ENCODE measurements around the gene PALD1. TPM values are rescaled to one million over a fixed set of nuclear protein-coding genes. Genes with fewer than 3 reads are reported as not detected.

Gene PALD1
- total and polyA plus RNA-seq, 2 of the 13 experiments (the other 11 are each of a cell fraction or from before 2014, with no cell fraction given), result 0.07 to 0.09 TPM

DNA sequence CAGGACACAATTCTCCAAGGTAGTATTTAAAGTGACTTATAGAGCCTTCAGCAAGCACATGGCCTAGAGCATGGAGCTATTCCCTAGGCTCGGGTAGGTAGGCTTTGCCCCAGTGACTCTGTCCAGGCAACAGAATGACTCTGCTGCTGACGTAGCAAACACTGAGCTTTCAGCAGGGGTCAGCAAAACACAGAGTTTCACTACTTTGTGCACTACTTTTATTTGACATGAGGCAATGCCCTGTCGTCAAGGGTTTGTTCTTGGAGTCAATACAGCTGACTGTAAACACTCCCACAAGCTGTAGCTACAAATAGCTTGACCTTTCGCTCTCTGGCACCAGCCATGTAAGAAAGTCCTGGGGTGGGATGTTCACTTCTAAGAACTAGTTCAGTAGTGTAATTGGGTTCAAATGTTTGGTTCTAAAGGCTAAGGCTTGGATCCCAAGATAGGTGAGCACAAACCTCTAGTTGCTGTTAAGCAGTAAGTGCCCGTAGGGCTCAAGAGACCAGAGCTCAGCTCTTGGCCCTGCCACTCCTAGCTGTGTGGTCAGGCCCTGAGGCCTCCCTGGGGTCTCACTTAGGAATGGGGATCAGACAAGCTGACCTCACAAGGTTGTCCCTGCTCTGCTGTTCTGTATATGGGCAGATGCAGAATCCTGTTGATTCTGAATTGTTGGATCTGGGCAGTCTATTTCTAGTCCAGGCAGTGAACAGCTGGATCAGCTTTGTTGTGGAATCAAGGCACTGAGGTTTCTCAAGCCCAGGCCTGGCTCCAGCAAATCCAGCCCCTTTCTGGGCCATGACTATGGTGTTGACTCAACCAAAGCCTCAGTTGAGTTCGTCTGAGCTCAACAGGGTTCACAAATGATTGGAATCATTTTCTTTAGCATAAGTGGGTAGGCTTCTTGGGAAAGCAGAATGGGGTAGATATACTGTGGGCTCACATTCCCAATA lies 47.8 kb upstream of the PALD1 start (continued):
- TF ChIP-seq TSC22D2 (CRISPR knock-in tag; IDR thresholded peaks at IDR 0.05; ENCODE audit: borderline replicate concordance) (no peak), IKZF1 (IDR thresholded peaks at IDR 0.05) (no peak), ZNF552 (CRISPR knock-in tag; IDR thresholded peaks at IDR 0.05; ENCODE audit: borderline replicate concordance) (no peak), KMT2A (CRISPR knock-in tag; IDR thresholded peaks at IDR 0.05) (no peak), ZBTB7B (CRISPR knock-in tag; IDR thresholded peaks at IDR 0.05) (0 out of 2 replicates have a peak, but pooled peaks have one; percentile 20), ZNF816 (CRISPR knock-in tag; IDR thresholded peaks at IDR 0.05; ENCODE audit: borderline replicate concordance) (no peak), IRX3 (CRISPR knock-in tag; IDR thresholded peaks at IDR 0.05; ENCODE audit: borderline replicate concordance, low read depth) (no peak), ZNF562 (CRISPR knock-in tag; IDR thresholded peaks at IDR 0.05; ENCODE audit: borderline replicate concordance) (no peak), TEAD3 (CRISPR knock-in tag; optimal IDR thresholded peaks at IDR 0.05; ENCODE audit: borderline replicate concordance) (peak; percentile 42), ZNF639 (CRISPR knock-in tag; conservative IDR thresholded peaks at IDR 0.05) (no peak), ATRX (CRISPR knock-in tag; IDR thresholded peaks at IDR 0.05; ENCODE audit: borderline replicate concordance) (no peak), SATB2 (CRISPR knock-in tag; IDR thresholded peaks at IDR 0.05) (no peak), ZMYM2 (CRISPR knock-in tag; IDR thresholded peaks at IDR 0.05) (no peak), ZNF605 (CRISPR knock-in tag; IDR thresholded peaks at IDR 0.05) (no peak), FOXA1 (IDR thresholded peaks at IDR 0.05) (no peak), FOXA1 (CRISPR knock-in tag; IDR thresholded peaks at IDR 0.05) (peak; percentile 88), RBAK (CRISPR knock-in tag; IDR thresholded peaks at IDR 0.05) (no peak), ZNF781 (CRISPR knock-in tag; IDR thresholded peaks at IDR 0.05; ENCODE audit: borderline replicate concordance, not compliant biosample characterization) (no peak), GMEB2 (CRISPR knock-in tag; IDR thresholded peaks at IDR 0.05; ENCODE audit: low read depth) (no peak), ELF4 (CRISPR knock-in tag; IDR thresholded peaks at IDR 0.05; ENCODE audit: borderline replicate concordance) (no peak), ZNF326 (CRISPR knock-in tag; IDR thresholded peaks at IDR 0.05; ENCODE audit: borderline replicate concordance) (no peak), MAZ (IDR thresholded peaks at IDR 0.05; ENCODE audit: borderline replicate concordance, low read depth, low read length) (no peak), MAZ (CRISPR knock-in tag; IDR thresholded peaks at IDR 0.05; ENCODE audit: low read depth) (no peak), MEIS1 (CRISPR knock-in tag; IDR thresholded peaks at IDR 0.05; ENCODE audit: borderline replicate concordance) (no peak), ZBTB7A (CRISPR knock-in tag; IDR thresholded peaks at IDR 0.05) (no peak), LCORL (IDR thresholded peaks at IDR 0.05) (no peak), LCORL (CRISPR knock-in tag; IDR thresholded peaks at IDR 0.05) (no peak), ZNF234 (CRISPR knock-in tag; conservative IDR thresholded peaks at IDR 0.05) (no peak)
- TF ChIP-seq, protein P1, sequence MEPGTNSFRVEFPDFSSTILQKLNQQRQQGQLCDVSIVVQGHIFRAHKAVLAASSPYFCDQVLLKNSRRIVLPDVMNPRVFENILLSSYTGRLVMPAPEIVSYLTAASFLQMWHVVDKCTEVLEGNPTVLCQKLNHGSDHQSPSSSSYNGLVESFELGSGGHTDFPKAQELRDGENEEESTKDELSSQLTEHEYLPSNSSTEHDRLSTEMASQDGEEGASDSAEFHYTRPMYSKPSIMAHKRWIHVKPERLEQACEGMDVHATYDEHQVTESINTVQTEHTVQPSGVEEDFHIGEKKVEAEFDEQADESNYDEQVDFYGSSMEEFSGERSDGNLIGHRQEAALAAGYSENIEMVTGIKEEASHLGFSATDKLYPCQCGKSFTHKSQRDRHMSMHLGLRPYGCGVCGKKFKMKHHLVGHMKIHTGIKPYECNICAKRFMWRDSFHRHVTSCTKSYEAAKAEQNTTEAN (CRISPR knock-in tag; conservative IDR thresholded peaks at IDR 0.05), result no peak

Measured in HepG2 (cell line).